IMR-90 (cell line): Measurements from ENCODE around the gene NSF. TPM values are rescaled to one million over a fixed set of nuclear protein-coding genes. Genes with fewer than 3 reads are reported as not detected.
A peak's percentile ranks its signal among the peaks of the same experiment; 100 is the strongest.

Experiments
- ATAC-seq: fragments of 200-7000 bp; cut with Tn5 transposase; 2 replicates; pipeline ENCODE4 v1.9.1; 2020; ENCODE audit warnings: low read depth, mild to moderate bottlenecking, moderate library complexity
- BruUV-seq: library from RNA; stranded (reverse); fragments of 400-500 nt; replicated peaks from 2 replicates; lab custom pipeline; 2021; lab: Mats Ljungman, UMichigan
- CTCF ChIA-PET: fragments of 300-600 bp; formaldehyde crosslinking; extraction: SDS; loops from one replicate; lab custom pipeline; 2021; ENCODE audit warnings: antibody characterized with exemption; lab: Yijun Ruan, JAX
- POLR2A ChIA-PET: fragments of 300-600 bp; sonication (Branson Sonifier 250); formaldehyde crosslinking; loops from one replicate; lab custom pipeline; 2022; ENCODE audit warnings: antibody characterized with exemption; ENCODE audit not compliant: unreplicated experiment; lab: Charles Lee
- DNase-seq: peaks from one replicate; pipeline ENCODE4 v3.0.0; 2013
- H2AFZ ChIP-seq: replicated peaks from 2 replicates; pipeline ENCODE3; 2013; ENCODE audit warnings: low read length, mild to moderate bottlenecking; ENCODE audit not compliant: poor library complexity
- H2AK5ac ChIP-seq: 2 replicates; pipeline ENCODE4 v1.6.1; 2013; ENCODE audit warnings: low read depth, low read length, inconsistent platforms
- H2AK9ac ChIP-seq: replicated peaks from 2 replicates; pipeline ENCODE3; 2013; ENCODE audit warnings: mild to moderate bottlenecking, low read depth, low read length, moderate library complexity; ENCODE audit not compliant: poor library complexity
- H2BK120ac ChIP-seq: 2 replicates; pipeline ENCODE4 v1.6.1; 2013; ENCODE audit warnings: low read depth, low read length, inconsistent platforms
- H2BK15ac ChIP-seq: 3 replicates; pipeline ENCODE4 v1.6.1; 2013; ENCODE audit warnings: low read depth, low read length, inconsistent platforms
- H2BK20ac ChIP-seq: 2 replicates; pipeline ENCODE4 v1.6.1; 2013; ENCODE audit warnings: low read depth, mild to moderate bottlenecking, inconsistent platforms, low read length, moderate library complexity
- H2BK5ac ChIP-seq: 2 replicates; pipeline ENCODE4 v1.6.1; 2013; ENCODE audit warnings: mild to moderate bottlenecking, low read depth, low read length, inconsistent platforms; ENCODE audit not compliant: poor library complexity, severe bottlenecking
- H3K14ac ChIP-seq: replicated peaks from 2 replicates; pipeline ENCODE4 v1.6.1; 2013; ENCODE audit warnings: low read depth, low read length, inconsistent platforms
- H3K18ac ChIP-seq: 2 replicates; pipeline ENCODE4 v1.6.1; 2013; ENCODE audit warnings: low read depth, low read length, control low read depth
- H3K23ac ChIP-seq: 2 replicates; pipeline ENCODE4 v1.6.1; 2013; ENCODE audit warnings: low read depth, low read length, inconsistent platforms
- H3K27ac ChIP-seq: 2 replicates; pipeline ENCODE4 v1.5.1; 2013; ENCODE audit warnings: mild to moderate bottlenecking, control low read depth, low read length; ENCODE audit not compliant: insufficient read depth
- H3K27me3 ChIP-seq: 2 replicates; pipeline ENCODE4 v1.6.1; 2013; ENCODE audit warnings: low read length; ENCODE audit not compliant: control insufficient read depth, insufficient read depth
- H3K36me3 ChIP-seq: 2 replicates; pipeline ENCODE4 v1.6.1; 2013; ENCODE audit warnings: low read length, mixed read lengths; ENCODE audit not compliant: control insufficient read depth, insufficient read depth
- H3K4ac ChIP-seq: 2 replicates; pipeline ENCODE4 v1.6.1; 2013; ENCODE audit warnings: low read depth, low read length, inconsistent platforms
- H3K4me1 ChIP-seq: 2 replicates; pipeline ENCODE4 v1.6.1; 2013; ENCODE audit warnings: low read length, mixed read lengths; ENCODE audit not compliant: control insufficient read depth, insufficient read depth
- H3K4me2 ChIP-seq: 2 replicates; pipeline ENCODE4 v1.6.1; 2013; ENCODE audit warnings: low read depth, mild to moderate bottlenecking, control low read depth, low read length, moderate library complexity
- H3K4me3 ChIP-seq: 2 replicates; pipeline ENCODE4 v1.5.1; 2013; ENCODE audit warnings: low read depth, mild to moderate bottlenecking, control low read depth, low read length, moderate library complexity; ENCODE audit not compliant: insufficient read depth
- H3K56ac ChIP-seq: 2 replicates; pipeline ENCODE4 v1.6.1; 2013; ENCODE audit warnings: low read length, inconsistent platforms; ENCODE audit not compliant: insufficient read depth; ENCODE audit errors: extremely low read depth
- H3K79me1 ChIP-seq, 2 experiments: 2 replicates each; pipeline ENCODE4 v1.6.1; 2013; ENCODE audit warnings: low read length in 2 of 2, inconsistent platforms in 1 of 2, low read depth in 1 of 2
- H3K9ac ChIP-seq: 2 replicates; pipeline ENCODE4 v1.6.1; 2013; ENCODE audit warnings: low read depth, low read length, control low read depth
- H3K9me1 ChIP-seq: 2 replicates; pipeline ENCODE4 v1.6.1; 2013; ENCODE audit warnings: low read length, inconsistent platforms; ENCODE audit not compliant: insufficient read depth
- H3K9me3 ChIP-seq: 2 replicates; pipeline ENCODE4 v1.6.1; 2013; ENCODE audit warnings: low read length; ENCODE audit not compliant: control insufficient read depth, insufficient read depth
- H4K20me1 ChIP-seq: 2 replicates; pipeline ENCODE4 v1.6.1; 2013; ENCODE audit warnings: low read length, inconsistent platforms; ENCODE audit not compliant: insufficient read depth
- H4K5ac ChIP-seq: 2 replicates; pipeline ENCODE4 v1.6.1; 2013; ENCODE audit warnings: mild to moderate bottlenecking, low read depth, low read length, control low read depth
- H4K8ac ChIP-seq, 2 experiments: 2 replicates each; pipeline ENCODE4 v1.6.1; 2013; ENCODE audit warnings: low read depth in 2 of 2, low read length in 2 of 2, control low read depth in 1 of 2, inconsistent platforms in 1 of 2
- H4K91ac ChIP-seq: 2 replicates; pipeline ENCODE4 v1.6.1; 2013; ENCODE audit warnings: low read depth, low read length, inconsistent platforms; ENCODE audit not compliant: insufficient read depth
- CEBPB ChIP-seq: IDR thresholded peaks from 2 replicates; pipeline ENCODE4 v1.6.1; 2012; ENCODE audit warnings: low read depth, low read length, improper control_type of control experiment
- MXI1 ChIP-seq: IDR thresholded peaks from 2 replicates; pipeline ENCODE4 v1.6.1; 2012; ENCODE audit warnings: low read depth, mild to moderate bottlenecking, low read length, moderate library complexity, borderline replicate concordance
- WGBS, 2 experiments: methylation state at CpG; one replicate each; pipeline versions ENCODE4 v1.1.5 to v1.1.7; 2013; ENCODE audit warnings: missing lambda C conversion rate in 2 of 2; ENCODE audit not compliant: insufficient read length in 1 of 2; ENCODE audit errors: extremely low coverage in 2 of 2; 5-methylcytosine and 5-hydroxymethylcytosine counted together
- dilution Hi-C: fragments of 300-500 bp; cut with HindIII; formaldehyde crosslinking; loops from one replicate; pipeline ENCODE4 v1.14.3; 2018; ENCODE audit warnings: low sequenced_read_pairs; ENCODE audit not compliant: unreplicated experiment
- in situ Hi-C: fragments of 300-500 bp; cut with MboI; formaldehyde crosslinking; loops from 3 replicates; pipeline ENCODE4 v1.14.3; 2019; ENCODE audit warnings: low sequenced_read_pairs, inconsistent platforms, mixed read lengths
- intact Hi-C: fragments of 100-400 bp; cut with micrococcal nuclease; formaldehyde crosslinking; loops from 2 replicates; pipeline ENCODE4 v1.10.0; 2022
- polyA plus RNA-seq, 3 experiments: library from polyadenylated mRNA; depleted of rRNA; stranded (reverse); fragments of >200 nt; gene quantifications; 2 replicates each; pipeline ENCODE4 v1.2.3, GENCODE V29; 2012; ENCODE audit warnings: low replicate concordance in 1 of 3
- total RNA-seq: library from RNA; depleted of rRNA; stranded (reverse); fragments of >200 nt; gene quantifications from 2 replicates; pipeline ENCODE4 v1.2.3, GENCODE V29; 2012

Gene NSF
- total and polyA plus RNA-seq, 2 of the 4 experiments (the other 2 are of a cell fraction): 38.9 to 110 TPM

GRCh38 chr17:46726206-46726605, 135.7 kb downstream of the NSF start:
- H2AK5ac ChIP-seq: peak overlapping the region; percentile 86
- peak overlapping the region; percentile 85 for H2BK5ac ChIP-seq
- DNase-seq (peak; percentile 22), ATAC-seq (no peak)
- peaks cover 8% of the 10 kb centered on the region; the same call in 1 of the 2 replicates for H3K4me1 ChIP-seq
- in situ Hi-C loops: loop anchor here (25.0 kb wide), 1 partner anchor 1139 kb away; no protein-coding TSS in a partner anchor
- H2BK15ac ChIP-seq: peak overlapping the region; percentile 62; the same call in 1 of the 3 replicates
- dilution Hi-C loops: no loop called here
- 50% methylated on average over 2 of the region's 3 CpGs; no CpG with 5 or more reads in 1 of the 2 experiments for WGBS, 2 experiments
- H2AK9ac ChIP-seq: no peak overlapping the region
- H3K18ac ChIP-seq: peak overlapping the region; percentile 66; the same call in 1 of the 2 replicates
- no peak overlapping the region for H3K56ac ChIP-seq
- no peak overlapping the region for H3K27ac ChIP-seq
- peak overlapping the region in 1 of 2 experiments; percentile 50; a peak in 2 of 4 replicates for H4K8ac ChIP-seq
- ChIA-PET POLR2A (no interaction called here), CTCF (interaction anchor here (0.7 kb wide), 1 partner anchor 11 kb away, joined by 3 read pairs; no protein-coding TSS in a partner anchor)
- peak overlapping the region; percentile 32; the same call in 1 of the 2 replicates for H2BK20ac ChIP-seq
- H3K9ac ChIP-seq: no peak overlapping the region
- BruUV-seq: no TSS peak
- intact Hi-C loops: no loop called here
- H3K9me1 ChIP-seq: peaks cover 13% of the 10 kb centered on the region; the same call in 1 of the 2 replicates
- H2AFZ ChIP-seq: no peak overlapping the region
- H3K9me3 ChIP-seq: no peaks in the 10 kb centered on the region
- no peak overlapping the region for H4K5ac ChIP-seq
- peak overlapping the region; percentile 61 for H3K4ac ChIP-seq
- no peaks in the 10 kb centered on the region for H4K20me1 ChIP-seq
- 0 out of 2 replicates have a peak overlapping the region, but pooled peaks have one; percentile 75 for H3K14ac ChIP-seq
- H3K23ac ChIP-seq: peak overlapping the region; percentile 59; the same call in 1 of the 2 replicates
- no peaks in the 10 kb centered on the region; the same call in 1 of the 2 replicates for H3K36me3 ChIP-seq
- H3K4me3 ChIP-seq: no peak overlapping the region
- no peaks in the 10 kb centered on the region; a peak in 1 of 4 replicates for H3K79me1 ChIP-seq
- peak; percentile 42 for TF ChIP-seq CEBPB
- TF ChIP-seq MXI1: no peak
- peak overlapping the region; percentile 44; the same call in 1 of the 2 replicates for H2BK120ac ChIP-seq
- H4K91ac ChIP-seq: peak overlapping the region; percentile 25; the same call in 1 of the 2 replicates
- H3K27me3 ChIP-seq: no peaks in the 10 kb centered on the region
- peak overlapping the region; percentile 8; the same call in 1 of the 2 replicates for H3K4me2 ChIP-seq
